ENCODE data around the gene HNRNPDL. TPM values are rescaled to one million over a fixed set of nuclear protein-coding genes. Genes with fewer than 3 reads are reported as not detected.

Gene HNRNPDL
- total RNA-seq, 1 experiment from 2014 or later: 346 TPM

- TF ChIP-seq CTCF (IDR thresholded peaks at IDR 0.05) (no peak), GTF2I (CRISPR knock-in tag; conservative IDR thresholded peaks at IDR 0.05) (no peak), ZNF232 (CRISPR knock-in tag; IDR thresholded peaks at IDR 0.05) (no peak), ZBTB21 (CRISPR knock-in tag; IDR thresholded peaks at IDR 0.05; ENCODE audit: borderline replicate concordance) (no peak), NR2C2 (CRISPR knock-in tag; IDR thresholded peaks at IDR 0.05) (no peak), STAT6 (CRISPR knock-in tag; conservative IDR thresholded peaks at IDR 0.05; ENCODE audit: low read depth) (no peak), HMGA2 (CRISPR knock-in tag; IDR thresholded peaks at IDR 0.05) (no peak), ZNF671 (CRISPR knock-in tag; IDR thresholded peaks at IDR 0.05) (peak; percentile 92), NR3C1 (CRISPR knock-in tag; conservative IDR thresholded peaks at IDR 0.05; ENCODE audit: low read depth) (no peak), E2F5 (CRISPR knock-in tag; IDR thresholded peaks at IDR 0.05) (no peak)
- TF ChIP-seq, protein P1, sequence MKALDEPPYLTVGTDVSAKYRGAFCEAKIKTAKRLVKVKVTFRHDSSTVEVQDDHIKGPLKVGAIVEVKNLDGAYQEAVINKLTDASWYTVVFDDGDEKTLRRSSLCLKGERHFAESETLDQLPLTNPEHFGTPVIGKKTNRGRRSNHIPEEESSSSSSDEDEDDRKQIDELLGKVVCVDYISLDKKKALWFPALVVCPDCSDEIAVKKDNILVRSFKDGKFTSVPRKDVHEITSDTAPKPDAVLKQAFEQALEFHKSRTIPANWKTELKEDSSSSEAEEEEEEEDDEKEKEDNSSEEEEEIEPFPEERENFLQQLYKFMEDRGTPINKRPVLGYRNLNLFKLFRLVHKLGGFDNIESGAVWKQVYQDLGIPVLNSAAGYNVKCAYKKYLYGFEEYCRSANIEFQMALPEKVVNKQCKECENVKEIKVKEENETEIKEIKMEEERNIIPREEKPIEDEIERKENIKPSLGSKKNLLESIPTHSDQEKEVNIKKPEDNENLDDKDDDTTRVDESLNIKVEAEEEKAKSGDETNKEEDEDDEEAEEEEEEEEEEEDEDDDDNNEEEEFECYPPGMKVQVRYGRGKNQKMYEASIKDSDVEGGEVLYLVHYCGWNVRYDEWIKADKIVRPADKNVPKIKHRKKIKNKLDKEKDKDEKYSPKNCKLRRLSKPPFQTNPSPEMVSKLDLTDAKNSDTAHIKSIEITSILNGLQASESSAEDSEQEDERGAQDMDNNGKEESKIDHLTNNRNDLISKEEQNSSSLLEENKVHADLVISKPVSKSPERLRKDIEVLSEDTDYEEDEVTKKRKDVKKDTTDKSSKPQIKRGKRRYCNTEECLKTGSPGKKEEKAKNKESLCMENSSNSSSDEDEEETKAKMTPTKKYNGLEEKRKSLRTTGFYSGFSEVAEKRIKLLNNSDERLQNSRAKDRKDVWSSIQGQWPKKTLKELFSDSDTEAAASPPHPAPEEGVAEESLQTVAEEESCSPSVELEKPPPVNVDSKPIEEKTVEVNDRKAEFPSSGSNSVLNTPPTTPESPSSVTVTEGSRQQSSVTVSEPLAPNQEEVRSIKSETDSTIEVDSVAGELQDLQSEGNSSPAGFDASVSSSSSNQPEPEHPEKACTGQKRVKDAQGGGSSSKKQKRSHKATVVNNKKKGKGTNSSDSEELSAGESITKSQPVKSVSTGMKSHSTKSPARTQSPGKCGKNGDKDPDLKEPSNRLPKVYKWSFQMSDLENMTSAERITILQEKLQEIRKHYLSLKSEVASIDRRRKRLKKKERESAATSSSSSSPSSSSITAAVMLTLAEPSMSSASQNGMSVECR (CRISPR knock-in tag; IDR thresholded peaks at IDR 0.05; ENCODE audit: borderline replicate concordance): 0 out of 2 replicates have a peak, but pooled peaks have one; percentile 43
- TF ChIP-seq, protein P2, sequence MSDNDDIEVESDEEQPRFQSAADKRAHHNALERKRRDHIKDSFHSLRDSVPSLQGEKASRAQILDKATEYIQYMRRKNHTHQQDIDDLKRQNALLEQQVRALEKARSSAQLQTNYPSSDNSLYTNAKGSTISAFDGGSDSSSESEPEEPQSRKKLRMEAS (CRISPR knock-in tag; IDR thresholded peaks at IDR 0.05): no peak
- TF ChIP-seq, protein P3, sequence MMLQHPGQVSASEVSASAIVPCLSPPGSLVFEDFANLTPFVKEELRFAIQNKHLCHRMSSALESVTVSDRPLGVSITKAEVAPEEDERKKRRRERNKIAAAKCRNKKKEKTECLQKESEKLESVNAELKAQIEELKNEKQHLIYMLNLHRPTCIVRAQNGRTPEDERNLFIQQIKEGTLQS (CRISPR knock-in tag; conservative IDR thresholded peaks at IDR 0.05): no peak
- TF ChIP-seq, protein P4, sequence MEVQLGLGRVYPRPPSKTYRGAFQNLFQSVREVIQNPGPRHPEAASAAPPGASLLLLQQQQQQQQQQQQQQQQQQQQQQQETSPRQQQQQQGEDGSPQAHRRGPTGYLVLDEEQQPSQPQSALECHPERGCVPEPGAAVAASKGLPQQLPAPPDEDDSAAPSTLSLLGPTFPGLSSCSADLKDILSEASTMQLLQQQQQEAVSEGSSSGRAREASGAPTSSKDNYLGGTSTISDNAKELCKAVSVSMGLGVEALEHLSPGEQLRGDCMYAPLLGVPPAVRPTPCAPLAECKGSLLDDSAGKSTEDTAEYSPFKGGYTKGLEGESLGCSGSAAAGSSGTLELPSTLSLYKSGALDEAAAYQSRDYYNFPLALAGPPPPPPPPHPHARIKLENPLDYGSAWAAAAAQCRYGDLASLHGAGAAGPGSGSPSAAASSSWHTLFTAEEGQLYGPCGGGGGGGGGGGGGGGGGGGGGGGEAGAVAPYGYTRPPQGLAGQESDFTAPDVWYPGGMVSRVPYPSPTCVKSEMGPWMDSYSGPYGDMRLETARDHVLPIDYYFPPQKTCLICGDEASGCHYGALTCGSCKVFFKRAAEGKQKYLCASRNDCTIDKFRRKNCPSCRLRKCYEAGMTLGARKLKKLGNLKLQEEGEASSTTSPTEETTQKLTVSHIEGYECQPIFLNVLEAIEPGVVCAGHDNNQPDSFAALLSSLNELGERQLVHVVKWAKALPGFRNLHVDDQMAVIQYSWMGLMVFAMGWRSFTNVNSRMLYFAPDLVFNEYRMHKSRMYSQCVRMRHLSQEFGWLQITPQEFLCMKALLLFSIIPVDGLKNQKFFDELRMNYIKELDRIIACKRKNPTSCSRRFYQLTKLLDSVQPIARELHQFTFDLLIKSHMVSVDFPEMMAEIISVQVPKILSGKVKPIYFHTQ (CRISPR knock-in tag; IDR thresholded peaks at IDR 0.05): peak; percentile 87
Measured at GRCh38 chr4:82421796-82422560, 8.3 kb downstream of the HNRNPDL start (continued).

Data from WTC11 (cell line).